Measurements from ENCODE around the gene CHRD.
A peak's percentile ranks its signal among the peaks of the same experiment; 100 is the strongest.

CHRD gene

GRCh38 chr3:184345317-184346144 lies 34.3 kb upstream of the CHRD start:
- TF ChIP-seq CTCF (IDR thresholded peaks at IDR 0.05; ENCODE audit: unreplicated experiment in 3 of 3), result peak; percentile 40 to 56 (median 42)
- H3K4me3 Mint-ChIP-seq, result peak overlapping the region; percentile 30 to 54 (median 37)
- H3K27me3 Mint-ChIP-seq (ENCODE audit: low read depth), result no peaks in the 10 kb centered on the region
- peaks cover 42% of the 10 kb centered on the region for H3K4me1 Mint-ChIP-seq
- peak overlapping the region; percentile 72 to 87 (median 86) for H3K27ac Mint-ChIP-seq
- H3K36me3 Mint-ChIP-seq (ENCODE audit: low read depth), result peaks cover 19% of the 10 kb centered on the region
- H3K9me3 Mint-ChIP-seq, result no peaks in the 10 kb centered on the region

- no peaks in the 10 kb centered on the region for H3K9me3 Mint-ChIP-seq
- H3K4me3 Mint-ChIP-seq, result no peak overlapping the region
- H3K27ac Mint-ChIP-seq, result peak overlapping the region; percentile 80 to 96 (median 89)
- TF ChIP-seq CTCF (IDR thresholded peaks at IDR 0.05; ENCODE audit: unreplicated experiment in 3 of 3), result no peak
- no peaks in the 10 kb centered on the region for H3K27me3 Mint-ChIP-seq (ENCODE audit: low read depth)
- H3K4me1 Mint-ChIP-seq, result peaks cover 52% of the 10 kb centered on the region
- peaks cover 22% of the 10 kb centered on the region for H3K36me3 Mint-ChIP-seq (ENCODE audit: low read depth)
Measured at GRCh38 chr3:184346480-184347190, 33.2 kb upstream of the CHRD start.

- Mint-ChIP-seq H3K27me3 (ENCODE audit: low read depth) (no peaks in the 10 kb centered on the region), H3K36me3 (ENCODE audit: low read depth) (peaks cover 28% of the 10 kb centered on the region), H3K9me3 (no peaks in the 10 kb centered on the region), H3K27ac (peak overlapping the region; percentile 80 to 96 (median 89)), H3K4me3 (peak overlapping the region in 2 of 3 experiments; percentile 7 to 8), H3K4me1 (peaks cover 61% of the 10 kb centered on the region)
- TF ChIP-seq CTCF (IDR thresholded peaks at IDR 0.05; ENCODE audit: unreplicated experiment in 3 of 3), result no peak
Measured at GRCh38 chr3:184347321-184348056, 32.4 kb upstream of the CHRD start.

- peaks cover 62% of the 10 kb centered on the region for H3K4me1 Mint-ChIP-seq
- no peak overlapping the region for H3K4me3 Mint-ChIP-seq
- H3K36me3 Mint-ChIP-seq (ENCODE audit: low read depth), result peaks cover 29% of the 10 kb centered on the region
- H3K9me3 Mint-ChIP-seq, result no peaks in the 10 kb centered on the region
- no peaks in the 10 kb centered on the region for H3K27me3 Mint-ChIP-seq (ENCODE audit: low read depth)
- TF ChIP-seq CTCF (IDR thresholded peaks at IDR 0.05; ENCODE audit: unreplicated experiment in 3 of 3), result no peak
- peak overlapping the region; percentile 80 to 96 (median 89) for H3K27ac Mint-ChIP-seq
Measured at GRCh38 chr3:184348057-184348382, 31.8 kb upstream of the CHRD start.

- H3K4me3 Mint-ChIP-seq, result no peak overlapping the region
- H3K36me3 Mint-ChIP-seq (ENCODE audit: low read depth), result peaks cover 25% of the 10 kb centered on the region
- TF ChIP-seq CTCF (IDR thresholded peaks at IDR 0.05; ENCODE audit: unreplicated experiment in 3 of 3), result no peak
- H3K9me3 Mint-ChIP-seq, result no peaks in the 10 kb centered on the region
- peak overlapping the region; percentile 20 to 77 (median 21) for H3K27ac Mint-ChIP-seq
- peaks cover 56% of the 10 kb centered on the region for H3K4me1 Mint-ChIP-seq
- no peaks in the 10 kb centered on the region for H3K27me3 Mint-ChIP-seq (ENCODE audit: low read depth)
Measured at GRCh38 chr3:184349563-184350470, 30.0 kb upstream of the CHRD start.

Measured in nephron (organoid).